Mesendoderm (in vitro differentiated cells): ENCODE data around the gene MISP.

Experiments used
- DNase-seq: peaks from one replicate; pipeline ENCODE4 v3.0.0; 2013
- H2AK5ac ChIP-seq: 2 replicates; pipeline ENCODE4 v1.6.1; 2013; ENCODE audit warnings: low read length, inconsistent platforms
- H2BK120ac ChIP-seq: 2 replicates; pipeline ENCODE4 v1.6.1; 2013; ENCODE audit warnings: low read depth, mild to moderate bottlenecking, low read length, moderate library complexity, mixed read lengths
- H2BK15ac ChIP-seq: replicated peaks from 2 replicates; pipeline ENCODE4 v1.6.1; 2013; ENCODE audit warnings: low read depth, mild to moderate bottlenecking, moderate library complexity
- H2BK5ac ChIP-seq: 2 replicates; pipeline ENCODE4 v1.6.1; 2013; ENCODE audit warnings: low read length, inconsistent platforms
- H3K18ac ChIP-seq: 2 replicates; pipeline ENCODE4 v1.6.1; 2013; ENCODE audit warnings: mild to moderate bottlenecking, low read length, mixed read lengths
- H3K23ac ChIP-seq: one replicate; pipeline ENCODE4 v1.6.1; 2013; ENCODE audit warnings: low read length
- H3K27ac ChIP-seq: 2 replicates; pipeline ENCODE4 v1.5.1; 2013; ENCODE audit warnings: low read depth, mild to moderate bottlenecking, inconsistent platforms, low read length, moderate library complexity
- H3K27me3 ChIP-seq: 2 replicates; pipeline ENCODE4 v1.6.1; 2013; ENCODE audit warnings: low read length, control low read depth, mild to moderate bottlenecking, inconsistent platforms; ENCODE audit not compliant: insufficient read depth, poor library complexity
- H3K36me3 ChIP-seq: 2 replicates; pipeline ENCODE4 v1.6.1; 2013; ENCODE audit warnings: low read length, inconsistent platforms; ENCODE audit not compliant: control insufficient read depth, insufficient read depth
- H3K4ac ChIP-seq: one replicate; pipeline ENCODE4 v1.6.1; 2013; ENCODE audit warnings: low read depth, mild to moderate bottlenecking, low read length, moderate library complexity
- H3K4me1 ChIP-seq: 2 replicates; pipeline ENCODE4 v1.6.1; 2013; ENCODE audit warnings: low read depth, low read length, inconsistent platforms; ENCODE audit not compliant: control insufficient read depth
- H3K4me2 ChIP-seq: 2 replicates; pipeline ENCODE4 v1.6.1; 2013; ENCODE audit warnings: low read length
- H3K4me3 ChIP-seq: 2 replicates; pipeline ENCODE4 v1.5.1; 2013; ENCODE audit warnings: mild to moderate bottlenecking, low read length
- H3K56ac ChIP-seq: one replicate; pipeline ENCODE4 v1.6.1; 2013; ENCODE audit warnings: low read length
- H3K79me1 ChIP-seq: 2 replicates; pipeline ENCODE4 v1.6.1; 2013; ENCODE audit warnings: low read length, inconsistent platforms
- H3K79me2 ChIP-seq: 2 replicates; pipeline ENCODE4 v1.6.1; 2013; ENCODE audit warnings: mild to moderate bottlenecking, low read length; ENCODE audit not compliant: control insufficient read depth, insufficient read depth
- H3K9ac ChIP-seq: 2 replicates; pipeline ENCODE4 v1.6.1; 2013; ENCODE audit warnings: low read length, inconsistent platforms
- H4K5ac ChIP-seq: one replicate; pipeline ENCODE4 v1.6.1; 2013; ENCODE audit warnings: low read length
- H4K8ac ChIP-seq: one replicate; pipeline ENCODE4 v1.6.1; 2013; ENCODE audit warnings: low read depth, mild to moderate bottlenecking, control low read depth, low read length, moderate library complexity
- WGBS: extraction: QIAGEN DNeasy Blood & Tissue Kit; methylation state at CpG from one replicate; pipeline ENCODE4 v1.1.7; 2013; ENCODE audit warnings: low lambda C conversion rate, missing lambda C conversion rate; ENCODE audit not compliant: insufficient coverage; ENCODE audit errors: extremely low coverage; 5-methylcytosine and 5-hydroxymethylcytosine counted together

MISP gene

DNA sequence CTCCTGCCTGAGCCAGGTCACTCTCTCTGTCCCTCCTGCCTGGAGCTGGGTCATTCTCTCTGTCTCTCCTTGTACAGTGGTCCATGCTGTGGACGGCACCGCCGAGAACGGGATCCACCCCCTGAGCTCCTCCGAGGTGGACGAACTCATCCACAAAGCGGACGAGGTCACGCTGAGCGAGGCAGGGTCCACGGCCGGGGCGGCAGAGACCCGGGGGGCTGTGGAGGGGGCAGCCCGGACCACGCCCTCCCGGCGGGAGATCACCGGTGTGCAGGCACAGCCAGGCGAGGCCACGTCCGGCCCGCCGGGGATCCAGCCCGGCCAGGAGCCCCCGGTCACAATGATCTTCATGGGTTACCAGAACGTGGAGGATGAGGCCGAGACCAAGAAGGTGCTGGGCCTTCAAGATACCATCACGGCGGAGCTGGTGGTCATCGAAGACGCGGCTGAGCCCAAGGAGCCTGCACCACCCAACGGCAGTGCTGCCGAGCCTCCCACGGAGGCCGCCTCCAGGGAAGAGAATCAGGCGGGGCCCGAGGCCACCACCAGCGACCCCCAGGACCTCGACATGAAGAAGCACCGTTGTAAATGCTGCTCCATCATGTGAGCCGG is 4.6 kb upstream of the MISP start:
- H3K56ac ChIP-seq: no peak overlapping the region
- H3K9ac ChIP-seq: no peak overlapping the region
- H3K23ac ChIP-seq: no peak overlapping the region
- DNase-seq: no peak
- H2BK5ac ChIP-seq: no peak overlapping the region
- no peak overlapping the region for H2AK5ac ChIP-seq
- no peak overlapping the region for H2BK120ac ChIP-seq
- no peaks in the 10 kb centered on the region for H3K4me1 ChIP-seq
- H3K27ac ChIP-seq: no peak overlapping the region
- no peak overlapping the region for H2BK15ac ChIP-seq
- H4K5ac ChIP-seq: no peak overlapping the region
- no peaks in the 10 kb centered on the region for H3K27me3 ChIP-seq
- H3K79me1 ChIP-seq: no peaks in the 10 kb centered on the region
- no peak overlapping the region for H3K18ac ChIP-seq
- H3K4ac ChIP-seq: no peak overlapping the region
- H3K4me2 ChIP-seq: no peak overlapping the region
- no peak overlapping the region for H3K4me3 ChIP-seq
- no CpG with 5 or more reads among the region's 43 CpGs for WGBS
- H4K8ac ChIP-seq: no peak overlapping the region
- no peaks in the 10 kb centered on the region for H3K79me2 ChIP-seq
- no peaks in the 10 kb centered on the region for H3K36me3 ChIP-seq

DNA sequence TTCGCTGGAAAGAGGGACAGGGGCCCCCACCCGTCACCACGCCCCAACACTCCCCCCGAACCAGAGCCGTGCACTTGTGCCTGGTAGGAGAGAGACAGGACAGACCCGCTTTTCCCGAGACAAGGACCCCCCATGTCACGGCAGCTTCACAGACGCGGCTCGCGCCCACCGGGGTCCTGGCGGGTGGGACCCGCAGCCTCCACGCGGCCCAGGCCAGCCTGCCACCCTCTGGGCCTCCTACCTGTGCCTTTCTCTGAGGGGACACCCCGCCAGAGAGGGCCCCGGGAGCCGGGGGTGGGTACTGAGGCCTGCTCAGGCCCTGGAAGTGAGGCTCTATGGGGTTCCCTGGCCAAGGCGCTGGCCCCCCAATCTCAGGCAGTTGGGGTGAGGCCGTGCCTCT is 4.0 kb upstream of the MISP start:
- Histone ChIP-seq H3K4me2 (no peak overlapping the region), H3K27ac (no peak overlapping the region), H4K8ac (no peak overlapping the region), H3K9ac (no peak overlapping the region), H3K56ac (no peak overlapping the region), H3K4me1 (no peaks in the 10 kb centered on the region), H2BK15ac (no peak overlapping the region), H2BK120ac (no peak overlapping the region), H2BK5ac (no peak overlapping the region), H3K79me2 (no peaks in the 10 kb centered on the region), H3K4me3 (no peak overlapping the region), H3K4ac (no peak overlapping the region), H3K23ac (no peak overlapping the region), H3K27me3 (no peaks in the 10 kb centered on the region), H3K36me3 (no peaks in the 10 kb centered on the region), H2AK5ac (no peak overlapping the region), H4K5ac (no peak overlapping the region), H3K18ac (no peak overlapping the region), H3K79me1 (no peaks in the 10 kb centered on the region)
- no peak for DNase-seq
- WGBS: no CpG with 5 or more reads among the region's 22 CpGs

DNA sequence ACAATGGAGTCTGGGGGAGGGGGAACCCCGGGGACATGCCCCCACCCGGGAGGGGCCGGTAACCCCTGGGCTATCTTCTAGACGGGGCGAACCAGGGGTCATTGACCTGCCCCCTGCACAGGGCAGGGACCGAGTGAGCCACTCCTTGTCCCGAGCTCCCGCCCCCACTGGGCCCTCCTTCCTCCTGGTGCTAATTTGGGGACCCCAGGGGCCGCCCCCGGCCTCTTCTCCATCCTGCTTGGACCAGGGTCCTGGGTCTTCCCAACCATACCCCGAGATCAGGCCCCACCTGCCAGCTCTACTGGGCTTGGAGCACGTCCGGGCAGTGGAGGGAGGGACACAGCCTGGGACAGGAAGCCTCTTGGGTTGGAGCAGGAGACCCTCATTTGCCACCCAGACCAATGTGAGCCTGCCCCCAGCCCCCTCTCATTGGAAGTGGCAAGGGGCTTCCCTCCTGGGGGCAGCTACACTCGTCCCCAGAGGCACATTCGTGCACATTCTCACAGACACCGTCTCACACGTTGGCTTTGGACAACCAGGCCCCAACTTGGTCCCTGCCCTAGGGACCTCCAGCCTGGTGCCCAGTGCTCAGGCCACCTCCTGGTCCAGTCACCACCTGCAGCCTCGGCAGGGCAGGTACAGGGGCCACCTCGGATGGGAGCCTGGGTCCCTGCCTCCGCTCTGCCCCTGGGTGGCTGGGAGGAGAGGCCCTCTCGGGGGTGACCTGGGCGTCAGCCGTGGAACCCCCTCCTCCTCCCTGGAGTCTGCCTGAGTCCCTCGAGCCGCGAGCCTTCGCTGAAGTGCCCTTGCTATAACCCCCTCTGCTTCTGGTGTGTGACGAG is 3.3 kb upstream of the MISP start:
- H3K23ac ChIP-seq: no peak overlapping the region
- no peak overlapping the region for H4K8ac ChIP-seq
- H2BK15ac ChIP-seq: no peak overlapping the region
- no peak overlapping the region for H3K18ac ChIP-seq
- H3K79me1 ChIP-seq: no peaks in the 10 kb centered on the region
- H3K4me1 ChIP-seq: no peaks in the 10 kb centered on the region
- H3K9ac ChIP-seq: no peak overlapping the region
- H3K27ac ChIP-seq: no peak overlapping the region
- no peak overlapping the region for H2BK120ac ChIP-seq
- no peak overlapping the region for H4K5ac ChIP-seq
- no peak overlapping the region for H2BK5ac ChIP-seq
- H3K4ac ChIP-seq: no peak overlapping the region
- no peak overlapping the region for H2AK5ac ChIP-seq
- DNase-seq: no peak
- no peak overlapping the region for H3K4me2 ChIP-seq
- no peaks in the 10 kb centered on the region for H3K27me3 ChIP-seq
- no peaks in the 10 kb centered on the region for H3K79me2 ChIP-seq
- no peaks in the 10 kb centered on the region for H3K36me3 ChIP-seq
- no CpG with 5 or more reads among the region's 28 CpGs for WGBS
- no peak overlapping the region for H3K4me3 ChIP-seq
- no peak overlapping the region for H3K56ac ChIP-seq

- no peak overlapping the region for H3K56ac ChIP-seq
- H3K4ac ChIP-seq: no peak overlapping the region
These were observed 2.7 kb upstream of the MISP start for GRCh38 chr19:748274-748598.

GRCh38 chr19:749811-750210 is 1.1 kb upstream of the MISP start:
- no peak overlapping the region for H3K27ac ChIP-seq
- no peak overlapping the region for H3K4ac ChIP-seq
- no peak overlapping the region for H2AK5ac ChIP-seq
- no peaks in the 10 kb centered on the region for H3K27me3 ChIP-seq
- no peak for DNase-seq
- H4K5ac ChIP-seq: no peak overlapping the region
- no peak overlapping the region for H4K8ac ChIP-seq
- H3K4me3 ChIP-seq: no peak overlapping the region
- no peak overlapping the region for H3K56ac ChIP-seq
- H3K36me3 ChIP-seq: no peaks in the 10 kb centered on the region
- no peaks in the 10 kb centered on the region for H3K4me1 ChIP-seq
- H2BK5ac ChIP-seq: no peak overlapping the region
- H3K4me2 ChIP-seq: no peak overlapping the region
- no CpG with 5 or more reads among the region's 14 CpGs for WGBS
- H3K9ac ChIP-seq: no peak overlapping the region
- H2BK15ac ChIP-seq: no peak overlapping the region
- H3K23ac ChIP-seq: no peak overlapping the region
- H3K79me2 ChIP-seq: no peaks in the 10 kb centered on the region
- H2BK120ac ChIP-seq: no peak overlapping the region
- no peaks in the 10 kb centered on the region for H3K79me1 ChIP-seq
- H3K18ac ChIP-seq: no peak overlapping the region

More at GRCh38 chr19:748274-748598, 2.7 kb upstream of the MISP start:
- no peak overlapping the region for H3K23ac ChIP-seq
- no peaks in the 10 kb centered on the region for H3K79me1 ChIP-seq
- no peak overlapping the region for H2BK120ac ChIP-seq
- no peaks in the 10 kb centered on the region for H3K4me1 ChIP-seq
- no CpG with 5 or more reads among the region's 14 CpGs for WGBS
- no peak overlapping the region for H3K27ac ChIP-seq
- H3K9ac ChIP-seq: no peak overlapping the region
- H3K36me3 ChIP-seq: no peaks in the 10 kb centered on the region
- H2AK5ac ChIP-seq: no peak overlapping the region
- H2BK5ac ChIP-seq: no peak overlapping the region
- no peak overlapping the region for H3K4me2 ChIP-seq
- no peak overlapping the region for H2BK15ac ChIP-seq
- DNase-seq: no peak
- no peak overlapping the region for H3K18ac ChIP-seq
- no peaks in the 10 kb centered on the region for H3K27me3 ChIP-seq
- no peak overlapping the region for H3K4me3 ChIP-seq
- no peak overlapping the region for H4K5ac ChIP-seq
- H4K8ac ChIP-seq: no peak overlapping the region
- H3K79me2 ChIP-seq: no peaks in the 10 kb centered on the region
